Spleen (tissue), 7 donors: ENCODE results near the gene ZMYND8.
"Not testable (repeated sequence)": the region's sequence is repeated elsewhere in the genome, so short reads cannot be mapped to it uniquely, and the experiment has no call there.

ENCODE experiments used
- POLR2A ChIP-seq, 3 donors: fragments of 450-650 bp; IDR thresholded peaks; one replicate each; pipeline ENCODE4 v1.5.1; 2017; ENCODE audit warnings: antibody characterized with exemption in 3 of 3, mild to moderate bottlenecking in 1 of 3
- TF ChIP-seq, protein P1 (sequence below), 11 experiments: fragments of 200-600 bp in 7 of 11; fragments of 450-650 bp in 4 of 11; sonication (generic) in 4 of 11; IDR thresholded peaks in 8 of 11; conservative IDR thresholded peaks in 3 of 11; 1 replicate in 7 of 11; 2 replicates in 4 of 11; pipeline versions ENCODE4 v1.4.0 to v1.8.0; 2016 to 2021; ENCODE audit warnings: antibody characterized with exemption in 11 of 11, inconsistent platforms in 4 of 11, mild to moderate bottlenecking in 1 of 11
- donor health status: DM: no; HTN: no; CAD: no; lungs with moderate emphysema.
- donor health status: DM: no; HTN: no; CAD: no.
- donor health status: DM: no; HTN: no; CAD: no.

DNA sequence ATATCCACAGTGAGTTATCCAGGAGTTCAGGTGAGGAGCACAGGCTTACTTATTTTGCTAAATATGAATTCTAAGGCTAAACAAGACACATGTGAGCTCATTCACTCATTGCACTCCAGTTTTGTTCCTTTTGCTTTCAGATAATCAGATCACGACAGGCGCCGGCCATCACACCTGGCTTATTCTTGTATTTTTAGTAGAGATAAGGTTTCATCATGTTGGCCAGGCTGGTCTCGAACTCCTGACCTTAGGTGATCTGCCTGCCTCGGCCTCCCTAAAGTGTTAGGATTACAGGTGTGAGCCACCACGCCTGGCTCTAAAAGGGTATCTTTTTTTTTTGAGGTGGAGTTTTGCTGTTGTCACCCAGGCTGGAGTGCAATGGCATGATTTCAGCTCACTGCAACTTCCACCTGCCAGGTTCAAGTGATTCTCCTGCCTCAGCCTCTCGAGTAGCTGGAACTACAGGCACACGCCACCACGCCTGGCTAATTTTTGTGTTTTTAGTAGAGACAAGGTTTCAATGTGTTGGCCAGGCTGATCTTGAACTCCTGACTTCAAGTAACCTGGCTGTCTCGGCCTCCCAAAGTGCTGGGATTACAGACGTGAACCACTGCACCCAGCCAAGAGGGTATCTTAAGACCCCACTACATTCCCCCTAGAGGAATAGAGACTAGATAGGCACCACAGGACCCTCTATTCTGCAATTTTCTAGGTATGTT lies 37.5 kb upstream of the ZMYND8 start:
- TF ChIP-seq, protein P1, sequence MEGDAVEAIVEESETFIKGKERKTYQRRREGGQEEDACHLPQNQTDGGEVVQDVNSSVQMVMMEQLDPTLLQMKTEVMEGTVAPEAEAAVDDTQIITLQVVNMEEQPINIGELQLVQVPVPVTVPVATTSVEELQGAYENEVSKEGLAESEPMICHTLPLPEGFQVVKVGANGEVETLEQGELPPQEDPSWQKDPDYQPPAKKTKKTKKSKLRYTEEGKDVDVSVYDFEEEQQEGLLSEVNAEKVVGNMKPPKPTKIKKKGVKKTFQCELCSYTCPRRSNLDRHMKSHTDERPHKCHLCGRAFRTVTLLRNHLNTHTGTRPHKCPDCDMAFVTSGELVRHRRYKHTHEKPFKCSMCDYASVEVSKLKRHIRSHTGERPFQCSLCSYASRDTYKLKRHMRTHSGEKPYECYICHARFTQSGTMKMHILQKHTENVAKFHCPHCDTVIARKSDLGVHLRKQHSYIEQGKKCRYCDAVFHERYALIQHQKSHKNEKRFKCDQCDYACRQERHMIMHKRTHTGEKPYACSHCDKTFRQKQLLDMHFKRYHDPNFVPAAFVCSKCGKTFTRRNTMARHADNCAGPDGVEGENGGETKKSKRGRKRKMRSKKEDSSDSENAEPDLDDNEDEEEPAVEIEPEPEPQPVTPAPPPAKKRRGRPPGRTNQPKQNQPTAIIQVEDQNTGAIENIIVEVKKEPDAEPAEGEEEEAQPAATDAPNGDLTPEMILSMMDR (IDR thresholded peaks at IDR 0.05 in 8 of 11, conservative IDR thresholded peaks at IDR 0.05 in 3 of 11) = not testable (repeated sequence)
- TF ChIP-seq POLR2A (IDR thresholded peaks at IDR 0.05) = not testable (repeated sequence)
